HG03432 (cell line): ENCODE data around the gene FAM32A.

ENCODE experiments used
- ATAC-seq: cut with Tn5 transposase; IDR thresholded peaks from one replicate; pipeline ENCODE4 v1.9.1; 2021; ENCODE audit warnings: mild to moderate bottlenecking, moderate library complexity; ENCODE audit not compliant: unreplicated experiment

Gene FAM32A

DNA sequence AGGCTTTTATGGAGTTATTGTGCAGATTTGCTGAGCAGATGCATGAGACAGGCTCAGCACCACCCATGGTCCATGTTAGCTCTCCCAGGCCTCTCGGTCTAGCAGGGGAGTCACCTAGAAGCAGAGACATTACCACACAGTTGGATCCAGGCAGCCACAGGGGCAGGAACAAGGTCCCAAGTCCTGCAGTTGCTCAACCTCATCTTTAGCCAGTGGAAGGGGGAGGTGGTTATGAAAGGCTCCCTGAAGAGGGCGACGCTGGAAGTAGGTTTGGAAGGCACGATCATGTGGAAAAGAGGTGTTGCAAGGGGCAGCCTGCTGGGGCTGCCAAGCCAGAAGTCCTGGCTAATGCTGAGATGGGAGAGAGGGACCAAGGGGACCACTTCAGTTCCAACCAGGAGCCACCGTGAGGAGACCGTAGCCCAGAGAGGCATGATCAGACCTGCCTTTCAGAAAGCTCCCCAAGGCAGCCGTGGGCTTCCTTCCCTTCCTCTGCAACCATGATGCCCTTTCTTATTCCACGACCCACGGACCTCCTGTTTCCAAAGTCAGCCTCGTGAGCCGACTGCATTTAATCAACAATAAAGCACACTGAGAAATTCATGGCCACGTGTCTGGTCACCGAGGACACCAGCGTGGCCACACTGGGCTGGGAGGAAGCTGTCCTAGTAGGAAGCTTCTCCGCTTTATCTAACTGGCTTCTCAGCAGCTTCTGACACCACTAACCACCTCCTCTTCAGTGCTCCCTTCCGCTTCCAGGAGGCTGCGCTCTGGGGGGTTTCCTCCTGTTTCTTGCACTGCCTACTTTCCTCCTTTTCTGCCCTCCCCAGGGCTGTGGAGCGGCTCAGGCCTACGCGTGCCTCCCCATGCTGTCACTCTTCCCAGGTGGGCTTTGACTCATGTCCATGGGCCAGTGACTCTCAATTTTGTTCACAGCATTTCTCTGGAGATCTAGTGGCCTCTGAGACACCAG, 15.1 kb downstream of the FAM32A start:
- no peak for ATAC-seq

DNA sequence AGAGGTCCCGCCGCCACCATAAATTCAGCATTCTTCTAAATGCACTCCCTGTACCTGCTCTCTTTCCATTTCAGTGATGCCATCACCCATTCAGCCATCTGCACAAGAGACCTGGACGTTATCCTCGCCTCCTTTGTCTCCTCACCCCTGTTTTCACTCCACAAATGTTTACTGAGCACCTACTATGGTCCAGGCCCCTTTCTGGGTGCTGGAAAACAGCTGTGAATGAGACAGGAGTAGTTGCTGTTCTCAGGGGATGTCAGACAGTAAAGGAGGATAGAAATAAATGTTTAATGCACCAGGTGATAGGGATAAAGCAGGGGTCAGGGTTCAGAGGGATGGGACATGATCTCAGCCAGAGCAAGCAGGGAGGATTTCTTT, 15.8 kb downstream of the FAM32A start:
- no peak for ATAC-seq

DNA sequence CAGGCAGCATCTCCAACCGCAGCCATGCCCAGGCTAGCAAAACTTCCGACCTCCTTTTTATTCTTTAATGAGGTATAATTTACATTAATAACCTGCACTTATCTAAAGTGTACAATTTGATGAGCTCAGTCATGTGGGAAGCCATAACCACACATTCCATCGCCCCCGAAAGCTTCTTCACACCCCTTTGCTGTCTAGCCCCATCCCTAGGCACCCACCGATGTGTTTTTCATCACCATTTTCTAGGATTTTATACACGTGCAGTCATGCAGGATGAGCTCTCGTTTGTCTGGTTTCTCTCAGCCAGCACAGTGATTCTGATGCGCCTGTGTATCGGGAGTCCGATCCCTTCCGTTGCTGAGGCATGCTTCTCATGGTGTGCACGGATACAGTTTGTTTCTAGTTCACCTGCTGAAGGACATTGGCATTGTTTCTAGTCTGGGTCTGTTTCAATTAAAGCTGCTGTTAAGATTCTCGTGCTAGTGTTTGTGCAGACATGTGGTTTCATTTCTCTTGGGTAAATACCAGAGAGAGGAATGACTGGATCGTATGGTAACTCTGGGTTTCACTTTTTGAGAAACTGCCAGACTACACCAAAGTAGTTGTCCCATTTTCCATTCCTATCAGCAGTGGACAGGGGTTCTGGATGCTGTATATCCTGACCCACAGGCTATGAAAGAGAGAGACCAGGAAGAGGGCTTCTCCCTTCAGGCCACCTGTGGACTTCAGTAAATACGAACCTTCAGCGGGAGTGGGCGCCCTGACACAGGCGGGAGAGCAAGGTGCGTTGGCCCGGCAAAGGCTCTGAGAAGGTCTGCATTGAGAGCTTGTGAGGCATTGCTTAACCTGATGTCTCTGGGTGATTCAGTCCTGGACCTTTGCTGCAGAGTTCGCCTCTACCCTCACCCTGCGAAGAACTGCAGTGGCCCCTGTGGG, 17.4 kb downstream of the FAM32A start:
- ATAC-seq, result no peak

DNA sequence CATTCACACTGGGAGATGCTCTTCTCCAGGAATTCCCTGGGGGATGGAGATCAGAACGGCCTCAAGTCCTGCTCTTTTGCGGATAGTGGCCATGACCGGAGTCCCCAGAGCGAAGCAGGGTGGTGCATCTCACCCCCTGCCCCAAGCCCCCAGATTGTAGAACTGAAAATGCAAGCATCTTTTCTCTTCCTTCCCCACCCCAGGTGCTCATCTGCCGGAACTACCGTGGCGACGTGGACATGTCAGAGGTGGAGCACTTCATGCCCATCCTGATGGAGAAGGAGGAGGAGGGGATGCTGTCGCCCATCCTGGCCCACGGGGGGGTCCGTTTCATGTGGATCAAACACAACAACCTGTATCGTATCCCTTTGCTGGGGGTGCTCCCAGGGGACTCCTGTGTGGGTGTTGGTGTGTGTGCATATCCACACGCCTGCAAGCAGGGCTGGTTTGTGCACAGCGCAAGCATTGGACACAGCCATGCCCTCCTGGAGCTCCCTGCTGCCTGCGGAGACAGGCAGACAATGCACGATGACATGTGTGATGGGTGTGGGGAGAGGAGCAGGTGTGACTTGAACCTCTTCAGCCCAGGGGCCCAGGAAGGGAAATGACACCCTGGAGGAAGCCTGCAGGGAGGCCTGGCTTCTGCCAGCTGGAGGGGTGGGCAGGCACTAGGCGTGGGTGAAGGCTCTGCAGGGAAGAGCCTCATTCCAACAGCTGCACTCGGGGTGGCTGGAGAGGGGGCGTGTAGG, 18.2 kb downstream of the FAM32A start:
- no peak for ATAC-seq

DNA sequence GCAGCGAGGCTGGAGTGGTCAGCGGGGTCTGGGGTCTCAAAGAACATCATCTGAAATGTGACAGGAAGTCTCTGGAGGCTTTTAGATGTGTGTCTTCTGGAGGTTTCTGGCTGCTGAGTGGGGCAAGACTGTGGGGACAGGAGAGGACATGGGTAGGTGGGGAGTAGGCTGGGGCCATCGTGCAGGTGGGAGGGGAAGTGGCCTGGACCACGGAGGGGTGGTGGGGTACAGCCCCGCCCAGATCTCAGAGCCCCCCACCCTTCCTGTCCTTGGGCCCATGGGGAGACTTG, 18.7 kb downstream of the FAM32A start:
- ATAC-seq, result no peak

DNA sequence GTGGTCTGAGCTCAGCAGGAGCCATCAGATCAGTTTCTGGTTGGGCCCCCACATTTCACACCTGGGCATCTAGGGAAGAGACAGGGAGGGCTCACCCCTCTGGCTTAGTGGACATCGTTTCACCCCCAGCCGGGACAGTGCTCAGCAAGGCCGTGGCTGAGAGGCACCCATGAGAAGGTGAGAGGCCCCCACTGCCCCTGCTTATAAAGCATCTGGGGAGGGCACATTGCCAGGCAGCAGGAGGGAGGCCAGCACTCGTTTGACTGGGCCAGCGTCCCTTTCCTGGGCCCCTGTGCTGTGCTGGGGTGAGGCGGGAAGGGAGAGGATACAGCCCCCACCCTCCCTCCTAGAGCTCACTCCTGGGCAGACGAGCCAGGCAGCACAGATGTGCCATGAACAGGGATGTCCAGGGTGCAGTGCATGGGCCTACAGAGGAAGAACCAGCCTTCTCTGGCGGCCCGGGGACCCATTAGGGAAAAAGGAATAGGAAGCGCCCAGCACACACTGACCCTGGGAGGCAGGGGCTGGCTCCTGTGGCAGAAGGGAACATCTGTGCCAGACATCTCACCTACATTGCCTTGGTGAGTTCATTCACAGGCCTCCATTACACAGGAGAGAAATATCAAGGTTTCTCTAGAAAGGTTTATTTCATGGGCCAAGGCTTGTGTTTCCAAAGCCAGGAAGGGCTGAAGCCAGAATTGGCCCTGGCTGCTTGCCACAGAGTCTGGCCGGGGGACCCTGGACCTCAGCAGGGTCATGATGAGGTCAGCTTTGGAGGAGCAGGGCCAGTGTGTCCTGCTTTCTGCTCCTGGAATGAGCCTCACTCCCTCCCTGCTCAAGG, 20.2 kb downstream of the FAM32A start:
- ATAC-seq, result no peak

DNA sequence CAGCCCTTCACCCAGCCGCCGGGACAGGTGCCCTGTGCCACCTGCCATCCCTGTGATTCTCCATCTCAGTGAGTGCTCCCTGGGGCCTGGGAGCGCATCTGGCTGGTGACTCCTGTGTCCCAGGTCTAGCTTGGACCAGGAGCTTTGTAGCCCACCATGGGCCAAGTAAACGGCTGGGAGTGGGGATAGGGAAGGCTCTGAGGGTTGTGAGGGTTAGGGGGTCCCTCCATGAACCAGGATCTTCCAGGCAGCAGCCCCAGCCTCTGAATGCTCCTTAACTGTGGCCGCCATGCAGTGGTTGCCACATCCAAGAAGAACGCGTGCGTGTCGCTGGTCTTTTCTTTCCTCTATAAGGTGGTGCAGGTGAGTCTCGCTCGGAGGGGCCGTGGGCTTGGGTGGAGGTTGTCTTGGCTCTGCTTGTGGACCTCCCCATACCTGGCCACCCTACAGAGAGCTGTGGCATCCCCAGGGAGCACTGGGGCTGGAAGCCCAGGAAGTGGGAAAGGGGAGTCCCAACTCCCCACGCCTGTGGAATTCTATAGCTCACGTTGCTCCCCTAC, 20.9 kb downstream of the FAM32A start:
- no peak for ATAC-seq

DNA sequence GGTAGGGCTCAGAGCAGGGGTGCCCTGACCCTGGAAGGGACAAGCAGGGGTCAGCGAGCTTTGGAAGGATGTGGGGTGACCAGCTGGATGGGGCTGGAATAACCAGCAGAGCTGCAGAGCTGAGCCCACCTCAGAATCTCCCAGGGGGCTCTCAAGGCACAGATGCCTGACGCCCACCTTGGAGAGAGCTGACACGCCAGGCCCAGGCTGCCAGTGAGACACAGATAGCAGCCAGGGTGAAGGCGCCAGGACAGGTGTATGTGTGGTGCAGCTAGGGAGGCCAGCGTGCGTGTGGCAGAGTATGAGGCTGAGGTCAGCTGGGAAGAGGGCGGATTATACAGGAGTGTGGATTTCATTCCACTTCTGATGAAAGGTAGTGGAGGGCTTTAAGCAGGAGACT, 21.4 kb downstream of the FAM32A start:
- ATAC-seq, result no peak

DNA sequence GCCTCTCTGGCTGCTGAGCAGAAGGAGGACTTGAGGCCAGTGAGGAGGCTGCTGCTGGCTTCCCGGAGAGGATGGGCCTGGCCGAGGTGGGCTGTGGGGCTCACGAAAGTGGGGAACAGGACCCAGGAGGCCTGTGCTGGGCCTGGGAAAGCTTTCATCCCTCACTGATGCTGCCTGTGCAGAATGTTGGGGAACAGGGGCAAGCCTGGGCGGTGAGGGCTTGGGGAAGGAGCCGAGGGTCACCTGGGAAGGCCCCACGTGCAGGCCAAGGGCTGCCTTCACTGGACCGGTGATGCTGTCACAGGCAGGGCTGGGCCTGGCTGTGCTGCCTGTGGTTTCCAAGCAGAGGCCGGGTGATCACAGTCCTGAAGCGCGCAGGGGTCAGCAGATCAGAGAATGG, 21.9 kb downstream of the FAM32A start:
- no peak for ATAC-seq

DNA sequence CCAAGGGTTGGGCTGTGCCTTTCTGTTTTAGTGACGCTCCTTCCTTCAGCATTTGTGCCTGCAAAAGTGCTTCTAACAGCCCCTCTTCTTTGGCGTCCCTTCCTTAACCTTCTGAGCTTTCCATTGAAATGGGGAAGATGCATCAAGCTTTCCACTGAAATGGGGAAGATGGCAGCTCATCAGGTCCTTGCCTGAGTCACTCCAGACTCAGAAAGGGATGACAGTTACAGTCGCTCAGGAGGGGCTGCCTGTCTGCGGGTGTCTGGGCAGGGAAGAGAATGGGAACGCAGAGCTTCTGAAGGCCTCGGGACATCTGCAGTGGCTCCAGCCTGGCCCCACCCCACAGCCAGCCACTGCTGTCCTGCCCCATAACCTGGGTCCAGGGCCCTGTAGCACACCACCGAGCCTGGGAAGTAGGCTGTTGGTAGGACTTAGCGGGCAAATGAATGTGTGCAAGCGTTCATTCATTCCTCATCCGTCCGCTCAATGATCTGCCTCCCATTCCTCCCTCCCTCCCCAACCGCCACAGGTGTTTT, 22.3 kb downstream of the FAM32A start:
- ATAC-seq, result no peak

DNA sequence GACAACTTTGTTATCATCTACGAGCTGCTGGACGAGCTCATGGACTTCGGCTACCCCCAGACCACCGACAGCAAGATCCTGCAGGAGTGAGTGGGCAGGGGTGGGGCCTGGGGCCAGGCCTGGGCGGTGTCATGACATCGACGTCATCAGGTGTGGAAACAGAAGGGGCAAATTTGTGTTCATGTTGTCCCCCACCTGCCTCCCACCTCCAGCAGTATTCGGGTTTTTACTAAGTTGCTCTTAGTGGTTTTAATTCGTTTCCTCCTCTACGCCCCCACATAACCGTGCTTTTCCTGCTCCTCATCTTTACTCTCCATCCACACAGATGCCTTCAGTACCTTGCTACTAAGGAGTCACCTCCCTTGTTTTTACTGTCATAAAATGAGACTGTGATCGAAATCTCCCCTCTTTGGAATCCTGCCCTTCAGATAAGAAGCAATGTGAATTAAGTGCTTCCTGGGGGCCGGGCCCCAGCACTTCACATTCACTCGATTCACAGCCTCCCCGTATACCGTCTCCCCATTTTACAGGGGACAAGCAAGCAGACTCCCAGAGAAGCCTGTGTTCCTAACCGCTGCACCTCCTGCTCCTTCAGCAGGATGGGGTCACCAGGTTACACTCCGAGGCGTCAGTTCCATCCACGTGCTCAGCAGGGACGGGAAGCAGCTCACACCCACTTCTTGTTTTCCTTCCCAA, 23.0 kb downstream of the FAM32A start:
- ATAC-seq, result no peak

DNA sequence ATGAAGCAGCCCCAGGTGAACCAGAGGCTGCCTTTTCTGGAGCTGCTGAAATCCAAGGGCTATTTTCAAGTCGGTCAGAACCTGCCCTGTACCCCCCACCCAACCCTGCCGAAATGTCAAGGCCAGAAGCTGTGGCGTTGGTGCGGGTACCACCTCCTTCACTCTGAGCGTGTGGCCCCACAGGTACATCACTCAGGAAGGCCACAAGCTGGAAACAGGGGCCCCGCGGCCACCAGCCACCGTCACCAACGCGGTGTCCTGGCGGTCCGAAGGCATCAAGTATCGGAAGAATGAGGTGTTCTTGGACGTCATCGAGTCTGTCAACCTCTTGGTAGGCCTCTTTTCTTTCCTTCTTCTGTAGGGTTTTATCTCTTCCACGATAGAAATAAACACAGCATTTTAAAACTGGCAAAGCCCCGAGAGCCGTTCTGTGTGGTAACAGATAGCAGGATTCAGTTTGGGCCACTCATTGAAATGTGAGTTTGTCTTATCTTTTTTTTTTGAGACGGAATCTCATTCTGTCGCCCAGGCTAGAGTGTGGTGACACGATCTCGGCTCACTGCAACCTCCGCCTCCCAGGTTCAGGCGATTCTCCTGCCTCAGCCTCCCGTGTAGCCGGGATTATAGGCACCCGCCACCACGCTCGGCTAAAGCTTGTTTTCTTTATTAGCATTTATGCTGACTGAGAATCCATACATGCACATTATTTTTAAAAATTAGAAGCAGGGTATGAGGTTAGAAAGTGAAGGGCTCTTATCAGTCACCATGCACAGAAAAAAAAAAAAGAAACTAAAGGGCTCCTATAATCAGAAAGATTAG, 23.8 kb downstream of the FAM32A start:
- no peak for ATAC-seq

DNA sequence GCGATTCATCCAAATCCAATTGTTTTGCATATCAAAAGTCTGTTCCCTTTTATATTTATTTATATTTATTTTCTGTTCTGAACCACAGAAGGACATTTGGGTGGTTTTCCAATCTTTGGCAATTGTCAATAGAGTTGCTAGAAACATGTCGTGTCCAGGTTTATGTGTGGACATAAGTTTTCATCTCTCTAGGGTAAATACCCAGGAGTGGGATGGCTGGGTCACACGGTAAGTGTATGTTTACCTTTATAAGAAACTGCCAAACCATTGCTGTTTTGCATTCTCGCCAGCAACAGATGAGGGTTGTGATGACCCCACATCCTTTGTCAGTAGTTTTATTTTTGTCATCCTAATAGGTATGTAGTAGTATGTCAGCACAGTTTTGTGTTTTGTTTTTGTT, 25.0 kb downstream of the FAM32A start:
- no peak for ATAC-seq

DNA sequence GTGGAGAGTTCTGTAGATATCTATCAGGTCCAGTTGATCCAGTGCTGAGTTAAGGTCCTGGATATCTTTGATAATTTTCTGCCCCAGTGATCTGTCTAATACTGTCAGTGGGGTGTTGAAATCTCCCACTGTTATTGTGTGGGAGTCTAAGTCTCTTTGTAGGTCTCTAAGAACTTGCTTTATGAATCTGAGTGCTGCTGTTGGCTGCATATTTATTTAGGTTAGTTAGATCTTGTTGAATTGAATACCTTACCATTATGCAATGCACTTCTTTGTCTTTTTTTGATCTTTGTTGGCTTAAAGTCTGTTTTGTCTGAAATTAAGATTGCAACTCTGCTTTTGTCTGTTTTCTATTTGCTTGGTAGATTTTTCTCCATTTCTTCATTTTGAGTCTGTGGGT, 27.9 kb downstream of the FAM32A start:
- no peak for ATAC-seq

DNA sequence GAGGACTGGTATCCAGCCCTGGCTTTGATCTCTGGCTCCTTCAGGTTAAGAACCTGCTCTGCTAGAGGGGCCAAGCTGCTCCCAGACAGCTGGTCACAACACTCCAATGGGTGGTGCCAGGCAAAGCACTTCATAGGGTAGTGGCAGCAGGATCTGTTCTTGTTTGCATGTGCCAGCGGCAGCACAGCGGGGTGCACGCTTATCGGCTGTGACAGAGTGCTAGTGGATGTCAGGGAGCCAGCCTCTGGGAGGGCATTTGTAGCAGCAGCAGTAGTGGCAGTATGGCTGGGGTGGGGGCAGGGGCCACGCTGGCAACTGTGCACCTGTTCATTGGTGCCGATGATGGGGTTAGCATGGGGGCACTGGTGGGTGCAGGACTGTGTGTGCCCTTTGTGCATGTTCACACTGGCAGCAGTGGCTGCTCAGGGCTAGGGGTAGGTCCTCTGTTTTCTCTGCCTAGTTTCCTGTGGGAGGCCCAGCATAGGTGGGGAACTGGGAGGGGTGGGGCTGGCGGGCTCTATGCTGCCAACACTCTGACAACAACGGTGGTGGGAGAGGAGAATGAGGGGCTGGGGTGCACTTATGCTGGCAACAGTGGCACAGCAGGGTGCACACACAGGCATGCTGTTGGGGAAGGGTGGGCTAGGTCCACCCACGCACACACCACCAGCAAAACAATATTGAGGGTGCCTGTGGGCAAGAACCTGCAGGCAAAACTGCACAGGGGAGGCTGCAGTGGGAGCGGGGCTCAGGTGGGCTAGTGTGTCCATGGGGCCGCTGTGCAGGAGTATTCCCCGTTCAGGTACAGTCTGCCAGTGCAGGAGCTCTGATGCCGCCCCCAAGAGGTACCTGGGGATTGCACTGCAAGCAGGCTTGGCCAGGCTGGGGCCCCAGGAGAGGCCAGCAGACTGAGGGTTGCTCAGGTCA, 31.8 kb downstream of the FAM32A start:
- no peak for ATAC-seq

DNA sequence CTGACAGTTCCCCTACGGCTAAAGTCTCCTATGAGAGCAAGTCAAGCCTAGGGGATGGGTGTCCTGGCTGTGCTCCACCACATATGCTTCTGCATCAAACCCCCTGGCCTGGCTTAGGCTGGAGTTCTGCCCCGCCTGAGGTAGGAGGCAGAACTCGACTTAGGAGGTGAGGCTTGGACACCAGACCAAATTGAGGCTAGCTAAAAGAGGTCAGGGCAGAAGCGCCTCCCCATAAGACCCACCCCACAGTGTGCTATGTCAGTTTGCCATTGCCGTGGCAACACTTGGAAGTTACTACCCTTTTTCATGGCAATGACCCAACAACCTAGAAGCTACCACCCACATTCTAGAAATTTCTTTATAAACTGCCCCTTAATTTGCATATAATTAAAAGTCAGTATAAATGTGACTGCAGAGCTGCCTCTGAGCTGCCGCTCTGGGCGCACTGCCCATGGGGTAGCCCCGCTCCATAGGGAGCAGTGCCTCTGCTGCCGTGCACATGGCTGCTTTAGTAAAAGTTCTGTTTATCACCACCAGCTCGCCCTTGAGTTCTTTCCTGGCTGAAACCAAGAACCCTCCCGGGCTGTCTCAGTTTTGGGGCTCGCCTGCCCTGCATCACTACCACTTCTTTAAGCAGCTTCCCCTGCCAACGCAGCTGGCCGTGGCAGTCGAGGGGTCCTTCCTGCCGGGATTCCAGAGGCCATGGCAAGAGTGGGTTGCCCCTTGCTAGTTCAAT, 32.7 kb downstream of the FAM32A start:
- no peak for ATAC-seq

DNA sequence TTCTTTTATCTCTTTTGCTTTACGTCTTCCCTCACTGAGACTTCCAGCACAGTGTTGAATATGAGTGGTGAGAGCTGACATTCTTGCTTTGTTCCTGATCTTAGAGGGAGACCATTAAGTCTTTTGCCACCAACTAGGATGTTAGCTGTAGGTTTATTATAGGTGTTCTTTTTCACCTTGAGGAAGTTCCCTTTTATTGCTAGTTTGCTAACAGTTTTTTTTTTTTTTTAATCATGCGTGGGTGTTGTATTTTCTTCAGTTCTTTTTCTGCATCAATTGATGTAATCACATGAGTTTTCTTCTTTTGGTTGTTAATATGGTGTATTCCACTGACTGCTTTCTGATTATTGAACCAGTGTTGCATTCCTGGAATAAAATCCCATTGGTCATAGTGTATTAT, 33.6 kb downstream of the FAM32A start:
- ATAC-seq, result no peak
